Subcutaneous abdominal adipose tissue (tissue), 5 donors: ENCODE measurements around the gene SYNGR3.

Experiments
- H3K27ac ChIP-seq: one replicate; pipeline ENCODE4 v1.7.0; 2013; ENCODE audit warnings: low read depth, mild to moderate bottlenecking, inconsistent platforms, low read length, moderate library complexity
- H3K27me3 ChIP-seq, 5 donors: one replicate each; pipeline ENCODE4 v1.7.0; 2013; ENCODE audit warnings: low read length in 5 of 5, inconsistent platforms in 1 of 5; ENCODE audit not compliant: control insufficient read depth in 5 of 5, insufficient read depth in 4 of 5
- H3K36me3 ChIP-seq, 5 donors: one replicate each; pipeline ENCODE4 v1.7.0; 2013; ENCODE audit warnings: low read length in 5 of 5; ENCODE audit not compliant: control insufficient read depth in 5 of 5, insufficient read depth in 5 of 5
- H3K4me1 ChIP-seq, 5 donors: one replicate each; pipeline ENCODE4 v1.7.0; 2013; ENCODE audit warnings: low read length in 5 of 5, mild to moderate bottlenecking in 3 of 5, moderate library complexity in 1 of 5; ENCODE audit not compliant: control insufficient read depth in 5 of 5, insufficient read depth in 5 of 5
- H3K4me3 ChIP-seq, 5 donors: one replicate each; pipeline ENCODE4 v1.7.0; 2013; ENCODE audit warnings: low read length in 5 of 5, low read depth in 1 of 5
- H3K9ac ChIP-seq, 5 donors: one replicate each; pipeline ENCODE4 v1.7.0; 2013; ENCODE audit warnings: low read length in 5 of 5, mild to moderate bottlenecking in 4 of 5, moderate library complexity in 3 of 5
- H3K9me3 ChIP-seq, 5 donors: one replicate each; pipeline ENCODE4 v1.7.0; 2013; ENCODE audit warnings: low read length in 5 of 5; ENCODE audit not compliant: control insufficient read depth in 5 of 5
- donor health status: healthy.
- donor health status: healthy.
- donor health status: healthy.
- donor health status: healthy.
- donor health status: healthy.

Gene SYNGR3

DNA sequence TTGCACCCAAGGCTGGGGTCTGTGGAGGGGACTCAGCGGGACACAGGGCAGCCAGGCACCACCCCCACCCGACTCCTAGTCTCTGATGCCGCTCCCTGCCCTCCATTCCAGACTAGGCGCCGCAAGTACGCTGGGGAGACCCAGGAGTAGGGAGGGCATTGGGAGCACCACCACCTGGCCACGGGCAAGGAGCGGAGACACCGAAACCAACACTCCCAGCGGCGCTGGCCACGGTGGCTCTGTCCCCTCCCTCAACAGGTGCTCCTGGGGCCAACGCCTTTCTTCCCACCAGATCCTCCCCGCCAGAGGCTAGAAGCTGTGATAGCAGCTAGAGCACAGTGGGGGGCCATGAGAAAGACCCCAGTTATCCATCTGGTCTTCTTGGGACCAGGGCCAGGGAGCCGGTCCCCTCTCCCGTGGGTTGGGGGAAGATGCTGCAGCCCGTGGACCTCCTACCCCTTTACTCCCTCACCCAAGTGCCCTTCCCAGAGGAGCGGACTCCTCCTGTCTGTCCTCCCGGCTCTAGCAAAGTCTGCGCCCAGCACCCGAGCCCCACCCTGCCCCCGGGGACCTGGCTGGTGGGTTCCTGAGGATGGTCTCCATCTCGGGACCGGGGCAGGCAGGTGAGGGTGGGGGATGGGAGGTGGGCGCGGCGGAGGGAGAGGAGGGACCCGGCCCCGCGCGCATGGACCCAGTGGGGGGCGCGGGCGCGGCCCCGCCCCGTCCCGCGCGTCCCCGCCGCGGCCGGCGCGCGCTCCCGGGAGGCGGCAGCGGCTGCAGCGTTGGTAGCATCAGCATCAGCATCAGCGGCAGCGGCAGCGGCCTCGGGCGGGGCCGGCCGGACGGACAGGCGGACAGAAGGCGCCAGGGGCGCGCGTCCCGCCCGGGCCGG lies at the start of gene SYNGR3:
Gene SYNGR3 (plus strand): TSS at position 762 of the 892 bp plus-strand sequence. CDS start 133 bp downstream, outside the sequence.
- peaks cover 5 to 37% (median 30%) of the 10 kb centered on the region in 5 donors for H3K4me1 ChIP-seq
- H3K9me3 ChIP-seq: no peaks in the 10 kb centered on the region
- H3K4me3 ChIP-seq: peak within 1 kb of the TSS in 1 of 5 donors; percentile 22
- no peak within 1 kb of the TSS for H3K27ac ChIP-seq
- peaks cover 0 to 21% (median 18%) of the 10 kb centered on the region in 5 donors for H3K36me3 ChIP-seq
- H3K27me3 ChIP-seq: peaks cover 17 to 27% (median 25%) of the 10 kb centered on the region in 5 donors
- no peak within 1 kb of the TSS for H3K9ac ChIP-seq

DNA sequence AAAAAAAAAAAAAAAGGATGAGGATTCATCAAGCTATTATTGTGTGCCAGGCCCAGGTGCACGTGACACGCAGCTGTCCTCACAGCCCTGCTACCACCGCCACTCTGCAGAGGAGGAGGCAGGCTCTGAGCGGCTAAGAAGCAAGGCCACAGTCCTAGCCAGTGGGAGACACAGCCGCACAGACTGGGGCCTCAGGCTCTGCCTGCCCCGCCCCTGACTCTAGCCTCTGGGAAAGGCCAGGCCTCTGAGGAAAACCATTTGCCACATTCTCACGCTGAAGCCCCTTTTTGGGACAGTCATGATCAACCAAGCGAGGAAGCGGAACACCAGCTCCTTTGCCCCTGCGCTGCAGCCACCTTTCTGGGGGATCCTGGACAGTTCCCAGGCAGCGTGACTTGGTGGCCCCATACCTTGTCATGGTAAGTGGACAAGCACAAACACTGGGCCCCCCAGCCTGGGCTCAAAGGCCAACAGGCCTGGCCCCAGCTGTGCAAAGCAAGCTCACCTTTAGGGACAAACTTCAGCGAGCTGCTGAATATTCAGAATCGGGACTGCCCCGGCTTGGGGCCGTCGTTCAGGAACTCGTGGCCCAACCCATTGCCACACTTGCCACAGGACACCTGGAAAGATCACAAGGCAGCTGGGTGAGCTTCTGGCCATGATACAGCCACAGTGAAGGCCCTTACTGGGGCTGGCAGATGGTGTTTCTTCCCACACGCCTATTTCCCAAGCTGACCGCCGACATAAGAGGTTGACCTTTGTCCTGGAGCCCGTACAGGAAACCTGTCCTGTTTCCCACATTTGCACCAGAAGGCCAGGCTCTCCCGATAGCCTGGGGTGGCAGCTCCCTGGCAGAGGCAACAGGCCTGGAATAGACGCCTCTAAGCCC lies 49.3 kb upstream of the SYNGR3 start:
- H3K4me3 ChIP-seq: peak overlapping the region in 2 of 5 donors; percentile 10 to 11
- H3K27ac ChIP-seq: peak overlapping the region; percentile 69
- no peaks in the 10 kb centered on the region for H3K27me3 ChIP-seq
- peaks cover 11 to 40% (median 28%) of the 10 kb centered on the region in 5 donors for H3K4me1 ChIP-seq
- peaks cover 0 to 43% (median 30%) of the 10 kb centered on the region in 5 donors for H3K36me3 ChIP-seq
- H3K9me3 ChIP-seq: no peaks in the 10 kb centered on the region
- peak overlapping the region in 1 of 5 donors; percentile 78 for H3K9ac ChIP-seq

DNA sequence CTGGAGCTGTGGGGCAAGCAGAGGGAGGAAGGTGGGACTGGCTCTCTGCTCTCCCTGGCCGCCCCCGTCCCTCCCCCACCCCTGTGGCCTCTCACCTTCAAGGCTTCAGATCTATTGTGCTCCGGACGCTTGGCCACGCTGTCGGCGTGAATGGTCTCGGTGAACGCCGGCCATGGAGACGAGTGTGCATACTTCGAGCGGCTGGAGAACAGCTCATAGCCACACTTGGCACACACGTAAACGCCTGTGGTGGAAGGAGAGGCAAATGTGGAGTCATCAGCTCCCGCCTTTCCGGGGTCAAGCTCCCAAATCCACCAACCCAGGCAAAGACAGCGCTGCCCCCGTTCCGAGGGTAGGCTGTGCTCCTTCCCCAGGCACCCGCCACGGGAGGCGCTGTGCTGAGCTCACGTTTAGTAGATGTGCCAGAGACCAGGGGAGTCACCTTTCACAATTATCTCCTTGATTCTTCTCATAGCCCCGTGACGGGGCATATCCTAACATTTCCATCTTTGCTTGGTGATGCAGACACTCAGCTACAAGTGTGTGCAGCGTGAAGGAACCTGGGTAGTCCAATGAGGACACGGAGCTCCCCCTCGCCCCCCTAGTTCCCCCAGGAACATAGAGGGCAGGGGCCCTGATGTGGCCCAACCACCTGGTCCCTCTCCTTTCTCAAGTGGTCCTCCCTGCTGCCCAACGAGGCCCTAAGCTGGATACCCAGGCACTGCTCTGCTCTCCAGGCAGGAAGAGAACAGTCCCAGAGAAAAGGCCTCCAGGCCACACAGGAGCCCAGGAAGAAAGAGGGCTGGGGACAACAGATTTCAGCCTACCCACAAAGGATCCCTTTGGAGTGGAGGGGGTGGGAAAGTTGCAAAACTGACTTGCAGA lies 48.4 kb upstream of the SYNGR3 start:
- Histone ChIP-seq H3K36me3 (peaks cover 0 to 43% (median 30%) of the 10 kb centered on the region in 5 donors), H3K4me3 (peak overlapping the region in 4 of 5 donors; percentile 40 to 83 (median 75)), H3K27ac (peak overlapping the region; percentile 69), H3K27me3 (no peaks in the 10 kb centered on the region), H3K4me1 (peaks cover 11 to 40% (median 28%) of the 10 kb centered on the region in 5 donors), H3K9me3 (no peaks in the 10 kb centered on the region), H3K9ac (peak overlapping the region in 3 of 5 donors; percentile 60 to 78 (median 78))

DNA sequence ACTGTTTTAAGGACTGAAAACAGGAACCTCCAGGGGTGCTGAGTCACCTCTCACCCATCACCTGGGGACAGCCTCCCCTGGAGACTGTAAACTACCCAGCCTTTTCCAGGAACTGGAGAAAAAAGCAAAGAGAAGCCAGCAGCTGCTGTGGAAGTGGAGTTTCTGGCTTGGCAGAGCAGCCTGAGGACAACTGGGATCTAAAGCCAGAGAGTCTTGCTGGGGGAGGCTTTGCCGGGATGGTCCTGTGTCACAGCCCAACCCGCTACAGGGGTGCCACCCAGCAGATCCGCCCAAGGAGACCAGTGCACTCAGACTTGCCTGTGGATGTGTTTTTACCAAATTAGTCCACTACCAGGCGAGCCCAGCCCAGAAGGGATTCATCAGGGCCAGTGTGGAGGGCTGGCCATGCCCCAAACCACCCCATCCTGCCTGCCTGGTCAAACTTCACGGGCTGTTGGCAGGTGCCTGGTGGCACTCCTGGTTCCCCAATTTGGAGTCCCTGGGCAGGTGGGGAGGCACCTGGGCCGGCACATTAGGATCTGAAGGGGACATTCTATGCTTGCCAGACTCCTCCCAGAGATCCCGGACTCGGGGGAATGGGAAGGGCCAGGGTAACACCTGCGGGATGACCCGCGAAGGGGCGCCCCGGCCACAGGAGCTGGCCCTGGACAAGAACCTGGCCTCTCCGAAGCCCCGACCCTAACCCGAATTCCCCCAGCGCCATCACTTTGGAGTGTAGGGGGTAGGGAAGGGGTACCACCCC lies 47.5 kb upstream of the SYNGR3 start:
- H3K27ac ChIP-seq: peak overlapping the region; percentile 69
- no peaks in the 10 kb centered on the region for H3K27me3 ChIP-seq
- H3K4me3 ChIP-seq: peak overlapping the region; percentile 48 to 83 (median 78)
- H3K36me3 ChIP-seq: peaks cover 0 to 36% (median 26%) of the 10 kb centered on the region in 5 donors
- peak overlapping the region in 4 of 5 donors; percentile 61 to 84 (median 78) for H3K9ac ChIP-seq
- peaks cover 11 to 40% (median 28%) of the 10 kb centered on the region in 5 donors for H3K4me1 ChIP-seq
- no peaks in the 10 kb centered on the region for H3K9me3 ChIP-seq

- Histone ChIP-seq H3K4me1 (peaks cover 11 to 40% (median 28%) of the 10 kb centered on the region in 5 donors), H3K36me3 (peaks cover 0 to 28% (median 20%) of the 10 kb centered on the region in 5 donors), H3K27ac (peak within 1 kb of the TSS; percentile 69)
Observed at GRCh38 chr16:1942810-1943726, 46.7 kb upstream of the SYNGR3 start, which contains the start of gene MSRB1. Gene MSRB1, minus strand, starts transcription at chr16:1943199. Its CDS starts 43 bp downstream, at chr16:1943156.

GRCh38 chr16:1944612-1945199 lies 45.1 kb upstream of the SYNGR3 start:
- H3K36me3 ChIP-seq: peaks cover 0 to 12% (median 7%) of the 10 kb centered on the region in 5 donors
- H3K9ac ChIP-seq: no peak overlapping the region
- H3K27me3 ChIP-seq: no peaks in the 10 kb centered on the region
- H3K4me1 ChIP-seq: peaks cover 11 to 40% (median 28%) of the 10 kb centered on the region in 5 donors
- H3K4me3 ChIP-seq: no peak overlapping the region
- H3K27ac ChIP-seq: no peak overlapping the region
- no peaks in the 10 kb centered on the region for H3K9me3 ChIP-seq

More at GRCh38 chr16:1942810-1943726, 46.7 kb upstream of the SYNGR3 start, which contains the start of gene MSRB1:
- Histone ChIP-seq H3K9ac (peak within 1 kb of the TSS in 4 of 5 donors; percentile 61 to 84 (median 78)), H3K4me3 (peak within 1 kb of the TSS; percentile 57 to 83 (median 78)), H3K9me3 (no peaks in the 10 kb centered on the region), H3K27me3 (no peaks in the 10 kb centered on the region)

DNA sequence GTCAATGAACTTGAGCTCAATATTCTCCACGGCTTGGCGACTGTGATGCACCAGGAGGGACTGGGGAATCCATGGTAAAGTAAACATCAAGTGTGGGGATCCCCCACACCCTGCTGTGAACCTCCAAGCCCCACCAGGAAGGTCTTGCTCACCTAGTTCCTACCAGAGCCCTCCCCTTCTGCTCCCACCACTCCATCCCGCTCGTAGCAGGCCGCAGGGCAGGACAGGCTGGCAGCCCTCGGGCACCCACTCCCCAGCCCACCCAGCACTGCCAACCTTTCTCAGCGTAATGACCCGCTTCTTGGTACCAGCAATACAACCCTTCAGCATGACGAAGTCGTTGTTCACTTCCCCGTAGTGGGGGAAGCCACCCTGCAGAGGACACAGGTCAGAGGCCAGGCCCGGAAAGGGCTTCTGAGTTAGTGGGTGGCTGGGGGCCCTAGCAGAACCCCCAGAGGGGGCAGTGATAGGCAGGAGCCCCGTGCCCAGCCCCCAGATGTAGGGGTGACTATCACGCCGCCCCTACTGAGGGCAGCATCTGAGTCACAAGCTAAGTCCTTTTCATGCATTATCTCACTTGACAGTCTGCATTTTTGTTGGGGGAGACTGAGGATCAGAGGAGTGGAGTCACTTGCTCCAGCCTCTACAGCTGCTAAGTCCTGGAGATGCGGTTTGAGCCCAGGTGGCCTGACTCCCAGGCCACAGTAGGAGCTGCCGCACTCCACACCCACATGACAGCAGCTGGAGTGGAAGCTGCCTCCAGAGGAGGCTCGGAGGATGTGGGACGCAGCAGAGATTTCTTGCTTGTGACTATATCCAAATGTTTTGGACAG lies 44.0 kb upstream of the SYNGR3 start:
- H3K27ac ChIP-seq: no peak overlapping the region
- no peaks in the 10 kb centered on the region for H3K9me3 ChIP-seq
- H3K9ac ChIP-seq: no peak overlapping the region
- H3K4me3 ChIP-seq: no peak overlapping the region
- no peaks in the 10 kb centered on the region for H3K27me3 ChIP-seq
- peaks cover 9 to 33% (median 21%) of the 10 kb centered on the region in 5 donors for H3K4me1 ChIP-seq
- H3K36me3 ChIP-seq: peaks cover 0 to 3% (median 0%) of the 10 kb centered on the region in 5 donors
